SK-MEL-5 (cell line): ENCODE results near the gene SLMAP. TPM values are rescaled to one million over a fixed set of nuclear protein-coding genes. Genes with fewer than 3 reads are reported as not detected.
A peak's percentile ranks its signal among the peaks of the same experiment; 100 is the strongest.

Experiments used
- DNase-seq: peaks from one replicate; pipeline ENCODE4 v3.0.0-alpha.2; 2016; ENCODE audit warnings: low read depth, low spot score
- in situ Hi-C: cut with HindIII; loops from 2 replicates; pipeline ENCODE4 v1.10.0; 2016; ENCODE audit warnings: low sequenced_read_pairs, high pct_unique_total_duplicates, low pct_unique_long_range_greater_than_20kb
- total RNA-seq: library from RNA; depleted of rRNA; stranded (reverse); fragments of >200 nt; shearing (Covaris generic); gene quantifications from 2 replicates; pipeline ENCODE4 v1.2.3, GENCODE V29; 2014

SLMAP gene
- total RNA-seq, 1 experiment from 2014 or later = 26.1 TPM

- DNase-seq = no peak
- in situ Hi-C loops = no loop called here
Observed at GRCh38 chr3:57809609-57809968, 53.5 kb downstream of the SLMAP start.

DNA sequence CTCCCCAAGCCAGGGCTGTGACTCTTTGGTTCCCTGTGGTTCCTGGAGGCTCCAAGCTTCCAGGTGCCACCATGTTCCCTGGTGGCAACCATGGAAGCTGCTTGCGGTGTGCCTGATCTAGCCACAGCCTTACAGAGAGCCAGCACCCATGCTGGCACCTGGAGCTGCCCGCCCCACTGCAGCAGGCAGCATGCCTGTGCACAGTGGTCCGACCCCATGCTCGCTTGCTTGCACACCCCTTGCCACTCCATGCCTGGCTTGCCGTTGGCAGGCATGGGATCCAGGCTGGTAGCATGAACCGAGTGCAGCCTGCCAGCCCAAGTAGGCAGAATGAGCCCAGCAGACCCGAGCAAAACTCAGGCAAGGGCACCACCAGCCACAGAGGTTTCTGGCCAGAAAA, 53.9 kb downstream of the SLMAP start:
- no peak for DNase-seq
- in situ Hi-C loops = no loop called here

GRCh38 chr3:57810471-57811137, 54.5 kb downstream of the SLMAP start:
- in situ Hi-C loops = no loop called here
- DNase-seq = no peak

- no peak for DNase-seq
- in situ Hi-C loops = no loop called here
Observed at GRCh38 chr3:57815036-57815435, 58.9 kb downstream of the SLMAP start.

- in situ Hi-C loops = no loop called here
Observed at GRCh38 chr3:57816471-57817095, 60.5 kb downstream of the SLMAP start.

GRCh38 chr3:57818772-57819171, 62.7 kb downstream of the SLMAP start:
- no peak for DNase-seq
- in situ Hi-C loops = no loop called here

More at GRCh38 chr3:57816471-57817095, 60.5 kb downstream of the SLMAP start:
- no peak for DNase-seq

- no peak for DNase-seq
- in situ Hi-C loops = no loop called here
Observed at GRCh38 chr3:57820479-57820878, 64.4 kb downstream of the SLMAP start.

- in situ Hi-C loops = no loop called here
- no peak for DNase-seq
Observed at GRCh38 chr3:57821765-57822164, 65.7 kb downstream of the SLMAP start.

DNA sequence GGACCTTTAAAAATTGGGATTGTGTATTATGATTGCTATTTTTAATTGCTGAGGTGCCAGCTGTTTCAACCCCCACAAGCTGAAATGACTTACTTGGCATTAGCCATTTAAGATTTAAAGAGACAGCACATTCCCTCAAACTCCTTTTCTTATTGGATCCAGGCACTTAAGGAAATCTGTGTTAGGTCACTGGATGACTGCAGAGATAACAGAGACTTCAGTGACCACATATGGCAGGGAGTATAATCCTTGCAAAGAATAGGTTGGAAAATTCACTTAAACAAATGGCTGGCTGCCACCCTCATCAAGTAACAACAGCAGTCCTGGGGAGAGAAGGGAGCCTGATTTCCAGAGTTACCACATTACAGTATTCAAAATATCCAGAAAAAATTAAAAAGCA, 66.6 kb downstream of the SLMAP start:
- DNase-seq = no peak
- in situ Hi-C loops = no loop called here

- in situ Hi-C loops = loop anchor here (25.0 kb wide), 1 partner anchor 163 kb away; no protein-coding TSS in a partner anchor
- DNase-seq = no peak
Observed at GRCh38 chr3:57825116-57825515, 69.0 kb downstream of the SLMAP start.

GRCh38 chr3:57826245-57826951, 70.3 kb downstream of the SLMAP start:
- in situ Hi-C loops = loop anchor here (25.0 kb wide), 1 partner anchor 164 kb away; no protein-coding TSS in a partner anchor
- peak; percentile 20 for DNase-seq

DNA sequence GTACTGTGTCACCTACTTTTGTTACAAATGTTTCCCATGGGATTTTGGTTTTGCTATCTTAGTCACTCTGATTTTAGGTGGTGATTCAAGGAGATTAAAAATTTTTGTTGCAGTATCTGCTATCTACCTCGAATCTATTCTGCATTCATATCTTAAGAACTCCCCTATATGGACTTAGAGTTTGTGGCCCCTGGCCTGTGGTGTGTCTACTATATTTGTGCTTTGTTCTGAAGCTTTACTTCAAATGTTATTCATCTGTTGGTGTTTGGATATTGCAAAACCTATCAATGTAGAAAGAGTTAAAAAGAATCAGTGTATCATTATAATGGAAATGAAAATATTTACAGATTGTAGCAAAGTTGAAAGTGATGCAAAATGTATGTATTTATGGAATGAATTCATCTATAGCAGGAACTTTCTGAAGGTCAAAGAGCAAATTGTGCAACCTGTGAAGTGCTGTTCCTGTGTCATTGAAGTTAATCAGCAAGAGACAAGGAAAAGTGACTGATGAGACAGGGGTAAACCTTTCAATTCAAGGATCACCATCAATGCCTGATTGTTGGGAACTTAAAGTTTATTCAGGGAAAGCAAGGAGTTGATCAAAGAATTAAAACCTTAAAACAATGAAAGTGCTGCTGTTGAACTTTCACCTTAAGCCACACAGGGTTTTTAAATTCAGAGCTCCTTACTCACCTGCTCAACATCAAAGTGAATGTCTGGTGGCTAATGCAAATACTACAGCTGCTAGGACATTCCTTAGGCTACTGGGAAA, 71.0 kb downstream of the SLMAP start:
- no peak for DNase-seq
- in situ Hi-C loops = loop anchor here (25.0 kb wide), 1 partner anchor 165 kb away; no protein-coding TSS in a partner anchor

- DNase-seq = no peak
- in situ Hi-C loops = loop anchor here (25.0 kb wide), 1 partner anchor 165 kb away; no protein-coding TSS in a partner anchor
Observed at GRCh38 chr3:57827757-57828156, 71.6 kb downstream of the SLMAP start.

DNA sequence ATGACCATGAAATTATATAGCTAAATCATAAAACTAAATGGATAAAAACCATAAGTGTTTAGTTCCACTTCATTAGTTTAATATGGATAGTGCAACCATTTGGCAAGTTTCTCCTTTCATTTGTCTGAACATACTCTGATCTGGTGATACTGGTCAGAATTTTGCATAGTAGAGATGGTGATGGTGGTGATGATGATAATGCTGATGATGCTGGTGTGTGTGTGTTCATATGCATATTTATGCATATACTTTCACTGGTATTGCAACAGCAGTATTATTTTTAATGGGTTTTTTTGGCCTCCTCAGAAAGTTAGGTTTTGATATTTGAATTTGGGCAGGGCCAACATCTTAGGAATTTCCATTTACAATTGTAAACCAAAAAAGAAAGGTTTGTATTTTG, 76.4 kb downstream of the SLMAP start:
- in situ Hi-C loops = loop anchor here (25.0 kb wide), 1 partner anchor 170 kb away; no protein-coding TSS in a partner anchor
- DNase-seq = no peak

GRCh38 chr3:57832900-57833313, 76.8 kb downstream of the SLMAP start:
- in situ Hi-C loops = loop anchor here (25.0 kb wide), 1 partner anchor 171 kb away; no protein-coding TSS in a partner anchor
- DNase-seq = no peak

DNA sequence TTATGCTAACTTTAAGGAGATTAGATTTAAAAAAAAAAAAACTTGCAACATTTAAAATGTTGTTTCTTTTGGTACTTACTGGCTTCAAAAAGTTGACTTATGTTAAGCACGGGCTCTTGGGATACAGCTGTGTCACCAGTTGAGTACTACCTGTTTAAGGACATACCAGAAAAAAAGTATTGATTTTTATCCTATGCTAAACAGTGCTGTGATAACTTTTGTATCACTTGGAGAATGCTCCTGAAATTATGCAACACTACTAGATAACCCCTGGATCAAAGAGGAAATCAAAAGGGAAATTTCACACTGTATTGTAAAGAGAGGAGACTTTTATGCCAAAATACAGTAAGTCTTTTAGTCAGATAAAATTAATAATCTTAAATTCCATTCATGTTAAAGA, 77.7 kb downstream of the SLMAP start:
- no peak for DNase-seq
- in situ Hi-C loops = loop anchor here (25.0 kb wide), 1 partner anchor 171 kb away; no protein-coding TSS in a partner anchor

- in situ Hi-C loops = loop anchor here (25.0 kb wide), 1 partner anchor 175 kb away; no protein-coding TSS in a partner anchor
- no peak for DNase-seq
Observed at GRCh38 chr3:57837686-57838085, 81.6 kb downstream of the SLMAP start.

GRCh38 chr3:57838627-57839026, 82.5 kb downstream of the SLMAP start:
- no peak for DNase-seq

More at GRCh38 chr3:57838627-57839026, 82.5 kb downstream of the SLMAP start:
- in situ Hi-C loops = loop anchor here (25.0 kb wide), 1 partner anchor 176 kb away; no protein-coding TSS in a partner anchor
